Osteocyte (in vitro differentiated cells): ENCODE measurements around the gene RASAL1. TPM values are rescaled to one million over a fixed set of nuclear protein-coding genes. Genes with fewer than 3 reads are reported as not detected.

Experiments used
- DNase-seq: peaks from one replicate; pipeline ENCODE4 v3.0.0; 2021; ENCODE audit warnings: mixed read lengths; ENCODE audit not compliant: unreplicated experiment; ENCODE audit errors: extremely low spot score
- H3K27ac Mint-ChIP-seq: one replicate; pipeline ENCODE4 v1.8.0; 2021; ENCODE audit warnings: mild to moderate bottlenecking, mixed read lengths; ENCODE audit not compliant: unreplicated experiment
- H3K27me3 Mint-ChIP-seq: one replicate; pipeline ENCODE4 v1.8.0; 2021; ENCODE audit warnings: mixed read lengths; ENCODE audit not compliant: unreplicated experiment
- H3K36me3 Mint-ChIP-seq: one replicate; pipeline ENCODE4 v1.8.0; 2021; ENCODE audit warnings: mixed read lengths; ENCODE audit not compliant: unreplicated experiment
- H3K4me1 Mint-ChIP-seq: one replicate; pipeline ENCODE4 v1.8.0; 2021; ENCODE audit warnings: mixed read lengths; ENCODE audit not compliant: unreplicated experiment
- H3K4me3 Mint-ChIP-seq: one replicate; pipeline ENCODE4 v1.8.0; 2021; ENCODE audit warnings: mild to moderate bottlenecking, moderate library complexity, mixed read lengths; ENCODE audit not compliant: unreplicated experiment
- H3K9me3 Mint-ChIP-seq: one replicate; pipeline ENCODE4 v1.8.0; 2021; ENCODE audit warnings: mixed read lengths; ENCODE audit not compliant: unreplicated experiment
- CTCF ChIP-seq: fragments of 200-600 bp; sonication (generic); IDR thresholded peaks from 2 replicates; pipeline ENCODE4 v1.5.0; 2021; ENCODE audit warnings: antibody characterized with exemption, mild to moderate bottlenecking, moderate library complexity
- total RNA-seq: library from RNA; stranded (reverse); gene quantifications from 2 replicates; pipeline ENCODE4 v1.2.1, GENCODE V29; 2021

Gene RASAL1
- total RNA-seq, 1 donor from 2014 or later = not detected

DNA sequence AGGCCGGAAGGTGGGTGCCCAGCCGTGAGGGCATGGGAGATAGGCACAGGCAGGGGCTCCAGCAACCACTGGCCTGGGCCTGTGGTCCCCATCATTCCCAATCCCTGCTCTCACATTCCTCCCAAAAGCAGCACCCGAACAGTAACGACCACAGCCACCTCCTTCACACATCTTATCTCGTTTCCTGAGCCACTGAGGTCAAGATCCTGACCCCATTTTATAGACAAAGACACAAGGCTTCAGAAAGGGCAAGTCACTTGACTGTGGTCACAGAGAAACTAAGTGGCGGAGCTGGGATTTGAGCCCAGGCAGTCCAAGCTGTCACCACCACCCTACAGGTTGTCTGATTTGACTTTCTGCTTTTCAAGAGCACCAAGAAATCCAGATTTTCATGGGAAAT is 40.2 kb downstream of the RASAL1 start:
- Mint-ChIP-seq H3K27me3 (peaks cover 33% of the 10 kb centered on the region), H3K36me3 (no peaks in the 10 kb centered on the region), H3K4me3 (no peak overlapping the region), H3K27ac (no peak overlapping the region), H3K4me1 (peaks cover 3% of the 10 kb centered on the region), H3K9me3 (no peaks in the 10 kb centered on the region)
- TF ChIP-seq CTCF = no peak
- DNase-seq = no peak

DNA sequence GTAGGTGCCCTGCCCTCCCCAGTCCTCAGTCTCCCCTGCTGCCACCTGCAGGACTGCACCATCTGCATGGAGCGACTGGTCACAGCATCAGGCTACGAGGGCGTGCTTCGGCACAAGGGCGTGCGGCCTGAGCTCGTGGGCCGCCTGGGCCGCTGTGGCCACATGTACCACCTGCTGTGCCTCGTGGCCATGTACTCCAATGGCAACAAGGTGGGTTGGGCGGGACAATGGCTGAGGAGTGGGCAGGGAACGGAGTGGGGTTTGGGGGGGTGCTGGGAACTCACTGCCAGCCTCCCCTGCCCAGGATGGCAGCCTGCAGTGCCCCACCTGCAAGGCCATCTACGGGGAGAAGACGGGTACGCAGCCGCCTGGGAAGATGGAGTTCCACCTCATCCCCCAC is 40.8 kb downstream of the RASAL1 start:
- H3K9me3 Mint-ChIP-seq = no peaks in the 10 kb centered on the region
- H3K36me3 Mint-ChIP-seq = no peaks in the 10 kb centered on the region
- H3K27ac Mint-ChIP-seq = no peak overlapping the region
- no peak for DNase-seq
- no peak for TF ChIP-seq CTCF
- peaks cover 36% of the 10 kb centered on the region for H3K27me3 Mint-ChIP-seq
- H3K4me1 Mint-ChIP-seq = peaks cover 3% of the 10 kb centered on the region
- H3K4me3 Mint-ChIP-seq = no peak overlapping the region

- Mint-ChIP-seq H3K4me1 (peaks cover 3% of the 10 kb centered on the region), H3K36me3 (no peaks in the 10 kb centered on the region), H3K27ac (no peak overlapping the region), H3K9me3 (no peaks in the 10 kb centered on the region), H3K27me3 (peaks cover 42% of the 10 kb centered on the region), H3K4me3 (no peak overlapping the region)
- no peak for DNase-seq
- TF ChIP-seq CTCF = no peak
These were observed 42.0 kb downstream of the RASAL1 start for GRCh38 chr12:113093409-113094101.

GRCh38 chr12:113092607-113093408 is 42.8 kb downstream of the RASAL1 start:
- no peak for TF ChIP-seq CTCF
- no peaks in the 10 kb centered on the region for H3K36me3 Mint-ChIP-seq
- peaks cover 46% of the 10 kb centered on the region for H3K27me3 Mint-ChIP-seq
- no peaks in the 10 kb centered on the region for H3K4me1 Mint-ChIP-seq
- no peaks in the 10 kb centered on the region for H3K9me3 Mint-ChIP-seq
- DNase-seq = no peak
- H3K4me3 Mint-ChIP-seq = no peak overlapping the region
- H3K27ac Mint-ChIP-seq = no peak overlapping the region

DNA sequence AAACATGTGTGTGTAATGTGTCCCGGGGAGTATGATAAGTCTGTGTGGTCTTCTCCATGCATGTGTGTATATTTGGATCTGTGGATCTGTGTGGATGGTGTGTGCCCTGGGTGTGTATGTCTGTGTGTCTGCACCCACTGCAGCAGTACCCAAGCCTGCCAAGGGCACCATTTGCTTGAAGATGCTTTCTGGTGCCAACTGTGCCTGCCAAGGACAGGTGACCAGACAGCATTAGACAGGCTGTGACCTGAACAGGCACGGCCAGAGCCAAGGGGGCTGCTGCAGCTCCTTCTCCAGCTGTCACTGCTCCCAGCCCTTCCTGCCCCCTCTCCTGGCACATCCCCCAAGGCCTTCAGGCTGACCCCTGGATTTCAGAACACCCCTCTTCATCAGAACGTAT is 44.1 kb downstream of the RASAL1 start:
- Mint-ChIP-seq H3K4me3 (no peak overlapping the region), H3K36me3 (no peaks in the 10 kb centered on the region)

More for the DNA sequence above, 44.1 kb downstream of the RASAL1 start:
- Mint-ChIP-seq H3K27me3 (peaks cover 53% of the 10 kb centered on the region), H3K4me1 (peaks cover 3% of the 10 kb centered on the region), H3K27ac (no peak overlapping the region), H3K9me3 (no peaks in the 10 kb centered on the region)
- TF ChIP-seq CTCF = no peak
- DNase-seq = no peak
